Measurements from ENCODE around the gene CTNNAL1. TPM values are rescaled to one million over a fixed set of nuclear protein-coding genes. Genes with fewer than 3 reads are reported as not detected.

The CTNNAL1 gene
- total and polyA plus RNA-seq, 2 donors (not counting 3 experiments of a cell fraction or from before 2014, with no cell fraction given): 29.5 to 76.2 TPM

GRCh38 chr9:109027176-109027575 is 13.9 kb upstream of the CTNNAL1 start:
- intact Hi-C loops (cut with micrococcal nuclease): no loop called here
- dilution Hi-C loops (cut with MboI; ENCODE audit: extremely low pct_ligation_motif_present, low sequenced_read_pairs): no loop called here
- H3K9ac ChIP-seq (replicated peaks; ENCODE audit: extremely low read depth, insufficient read depth, low read length): no peak overlapping the region
- H3K9me3 ChIP-seq (replicated peaks; ENCODE audit: control insufficient read depth, insufficient read depth, low read length): no peaks in the 10 kb centered on the region
- no peaks in the 10 kb centered on the region for H3K9me1 ChIP-seq (replicated peaks; ENCODE audit: control insufficient read depth, extremely low read depth, insufficient read depth, low read length)
- DNase-seq (ENCODE audit: low read depth, low spot score) (peak; percentile 51), FAIRE-seq (peak; percentile 35)
- ChIA-PET CTCF (no interaction called here), POLR2A (no interaction called here)
- H3K27me3 ChIP-seq (ENCODE audit: control insufficient read depth in 2 of 2, insufficient read depth in 2 of 2, low read length in 2 of 2): no peaks in the 10 kb centered on the region
- H3K27ac ChIP-seq (ENCODE audit: insufficient read depth, low read depth, low read length): no peak overlapping the region
- H2AFZ ChIP-seq (ENCODE audit: low read depth, low read length): no peak overlapping the region
- no peak overlapping the region for H3K4me2 ChIP-seq (ENCODE audit: insufficient read depth, low read length)
- no peaks in the 10 kb centered on the region for H4K20me1 ChIP-seq (replicated peaks; ENCODE audit: control insufficient read depth, extremely low read depth, insufficient read depth, low read length)
- H3K79me2 ChIP-seq (ENCODE audit: control insufficient read depth, insufficient read depth, low read length): peaks cover 2% of the 10 kb centered on the region
- no TSS peak for BruUV-seq (replicated peaks)
- H3K4me1 ChIP-seq (ENCODE audit: control insufficient read depth, extremely low read depth, insufficient read depth, low read length): peaks cover 6% of the 10 kb centered on the region
- no peak overlapping the region for H3K4me3 ChIP-seq (replicated peaks in 1 of 3; ENCODE audit: insufficient read depth in 1 of 3, low read depth in 1 of 3, low read length in 3 of 3)
- TF ChIP-seq EZH2 (IDR thresholded peaks at IDR 0.05; ENCODE audit: borderline replicate concordance, low read depth, low read length, severe bottlenecking): no peak
- TF ChIP-seq JUN (IDR thresholded peaks at IDR 0.05; ENCODE audit: borderline replicate concordance, insufficient read depth, insufficient read length, low read depth): no peak
- TF ChIP-seq POLR2A (IDR thresholded peaks at IDR 0.05; ENCODE audit: low read depth, low read length): no peak
- no peak for TF ChIP-seq MAX (IDR thresholded peaks at IDR 0.05; ENCODE audit: insufficient read depth, insufficient read length)
- TF ChIP-seq MYC (IDR thresholded peaks at IDR 0.05; ENCODE audit: low read depth, low read length): no peak
- TF ChIP-seq FOS (IDR thresholded peaks at IDR 0.05; ENCODE audit: borderline replicate concordance, insufficient read depth, low read length): no peak
- TF ChIP-seq GATA2 (IDR thresholded peaks at IDR 0.05; ENCODE audit: insufficient read depth, insufficient read length, low read depth, low read length): no peak
- TF ChIP-seq POLR2AphosphoS5 (IDR thresholded peaks at IDR 0.05; ENCODE audit: insufficient read depth, low read depth, low read length): no peak
- peaks cover 0 to under 1% of the 10 kb centered on the region in 2 experiments for H3K36me3 ChIP-seq (ENCODE audit: control insufficient read depth in 2 of 2, extremely low read depth in 1 of 2, insufficient read depth in 2 of 2, low read length in 2 of 2)

GRCh38 chr9:109026306-109026705 is 13.0 kb upstream of the CTNNAL1 start:
- dilution Hi-C loops (cut with MboI; ENCODE audit: extremely low pct_ligation_motif_present, low sequenced_read_pairs): no loop called here
- Histone ChIP-seq H3K9me3 (replicated peaks; ENCODE audit: control insufficient read depth, insufficient read depth, low read length) (no peaks in the 10 kb centered on the region), H4K20me1 (replicated peaks; ENCODE audit: control insufficient read depth, extremely low read depth, insufficient read depth, low read length) (no peaks in the 10 kb centered on the region), H3K79me2 (ENCODE audit: control insufficient read depth, insufficient read depth, low read length) (peaks cover 2% of the 10 kb centered on the region), H3K4me1 (ENCODE audit: control insufficient read depth, extremely low read depth, insufficient read depth, low read length) (peaks cover 6% of the 10 kb centered on the region), H3K27me3 (ENCODE audit: control insufficient read depth in 2 of 2, insufficient read depth in 2 of 2, low read length in 2 of 2) (no peaks in the 10 kb centered on the region), H3K36me3 (ENCODE audit: control insufficient read depth in 2 of 2, extremely low read depth in 1 of 2, insufficient read depth in 2 of 2, low read length in 2 of 2) (peaks cover 0 to 5% of the 10 kb centered on the region in 2 experiments), H3K9me1 (replicated peaks; ENCODE audit: control insufficient read depth, extremely low read depth, insufficient read depth, low read length) (no peaks in the 10 kb centered on the region), H3K9ac (replicated peaks; ENCODE audit: extremely low read depth, insufficient read depth, low read length) (no peak overlapping the region), H2AFZ (ENCODE audit: low read depth, low read length) (no peak overlapping the region), H3K4me2 (ENCODE audit: insufficient read depth, low read length) (no peak overlapping the region), H3K4me3 (replicated peaks in 1 of 3; ENCODE audit: insufficient read depth in 1 of 3, low read depth in 1 of 3, low read length in 3 of 3) (no peak overlapping the region), H3K27ac (ENCODE audit: insufficient read depth, low read depth, low read length) (no peak overlapping the region)
- FAIRE-seq (no peak), DNase-seq (ENCODE audit: low read depth, low spot score) (no peak)
- ChIA-PET CTCF (no interaction called here), POLR2A (no interaction called here)
- no TSS peak for BruUV-seq (replicated peaks)
- no peak for TF ChIP-seq MYC (IDR thresholded peaks at IDR 0.05; ENCODE audit: low read depth, low read length)
- intact Hi-C loops (cut with micrococcal nuclease): no loop called here
